ENCODE data around the gene KLK13. TPM values are rescaled to one million over a fixed set of nuclear protein-coding genes. Genes with fewer than 3 reads are reported as not detected.

KLK13 gene
- 0.13 TPM for polyA plus RNA-seq (2013)

GRCh38 chr19:51064534-51065220 is at the start of gene KLK13:
Gene KLK13, minus strand, starts transcription at chr19:51065092. Its CDS starts 25 bp downstream, at chr19:51065067.
- peak within 1 kb of the TSS in 5 of 7 experiments; percentile 26 to 61 (median 46) for H3K4me3 ChIP-seq (ENCODE audit: control insufficient read depth in 1 of 7, extremely low read depth in 1 of 7, insufficient read depth in 4 of 7, low read depth in 2 of 7, low read length in 6 of 7)
- ChIA-PET POLR2A (no interaction called here), CTCF (interaction anchor here (1.3 kb wide), 1 partner anchor 44 kb away, joined by 3 read pairs; no protein-coding TSS in a partner anchor)
- H3K4me1 ChIP-seq (ENCODE audit: control extremely low read depth in 1 of 4, control insufficient read depth in 4 of 4, insufficient read depth in 4 of 4, low read length in 3 of 4), result peaks cover 0 to 3% (median under 1%) of the 10 kb centered on the region in 4 experiments
- peaks cover 9 to 67% (median 20%) of the 10 kb centered on the region in 5 experiments for H3K27me3 ChIP-seq (replicated peaks in 2 of 5; ENCODE audit: control insufficient read depth in 4 of 5, insufficient read depth in 5 of 5, low read length in 4 of 5)
- peaks cover 0 to 2% (median 0%) of the 10 kb centered on the region in 5 experiments for H3K9me3 ChIP-seq (ENCODE audit: control extremely low read depth in 1 of 5, control insufficient read depth in 4 of 5, insufficient read depth in 2 of 5, low read depth in 1 of 5, low read length in 4 of 5)
- 15% methylated on average over 8 of the region's 38 CpGs for WGBS (ENCODE audit: insufficient coverage)
- no peaks in the 10 kb centered on the region for H3K36me3 ChIP-seq (ENCODE audit: control insufficient read depth in 4 of 4, insufficient read depth in 4 of 4, low read length in 3 of 4)
- DNase-seq, result peak; percentile 3 to 19 (median 9)
- H3K27ac ChIP-seq (ENCODE audit: insufficient read depth in 1 of 2, low read depth in 1 of 2, low read length in 2 of 2, poor library complexity in 1 of 2, severe bottlenecking in 2 of 2), result no peak within 1 kb of the TSS

- no peak overlapping the region for H3K27ac ChIP-seq (ENCODE audit: insufficient read depth in 1 of 2, low read depth in 1 of 2, low read length in 2 of 2, poor library complexity in 1 of 2, severe bottlenecking in 2 of 2)
- WGBS (ENCODE audit: insufficient coverage), result 93% methylated on average over 5 of the region's 6 CpGs
- no peaks in the 10 kb centered on the region for H3K9me3 ChIP-seq (ENCODE audit: control extremely low read depth in 1 of 5, control insufficient read depth in 4 of 5, insufficient read depth in 2 of 5, low read depth in 1 of 5, low read length in 4 of 5)
- H3K36me3 ChIP-seq (ENCODE audit: control insufficient read depth in 4 of 4, insufficient read depth in 4 of 4, low read length in 3 of 4), result no peaks in the 10 kb centered on the region
- POLR2A ChIA-PET, result no interaction called here
- H3K4me3 ChIP-seq (ENCODE audit: control insufficient read depth in 1 of 7, extremely low read depth in 1 of 7, insufficient read depth in 4 of 7, low read depth in 2 of 7, low read length in 6 of 7), result no peak overlapping the region
- peaks cover 0 to 3% (median 0%) of the 10 kb centered on the region in 5 experiments for H3K27me3 ChIP-seq (replicated peaks in 2 of 5; ENCODE audit: control insufficient read depth in 4 of 5, insufficient read depth in 5 of 5, low read length in 4 of 5)
- DNase-seq, result peak in 2 of 3 donors; percentile 47 to 49
- peaks cover 2 to 11% (median 5%) of the 10 kb centered on the region in 4 experiments for H3K4me1 ChIP-seq (ENCODE audit: control extremely low read depth in 1 of 4, control insufficient read depth in 4 of 4, insufficient read depth in 4 of 4, low read length in 3 of 4)
- CTCF ChIA-PET, result interaction anchor here (0.8 to 1.2 kb wide), 2 partner anchors 14 to 21 kb away, joined by 3 to 5 read pairs; no protein-coding TSS in a partner anchor
Measured at GRCh38 chr19:51114087-51114729, 49.3 kb upstream of the KLK13 start.

GRCh38 chr19:51111606-51112005 is 46.7 kb upstream of the KLK13 start:
- H3K4me3 ChIP-seq (ENCODE audit: control insufficient read depth in 1 of 7, extremely low read depth in 1 of 7, insufficient read depth in 4 of 7, low read depth in 2 of 7, low read length in 6 of 7), result no peak overlapping the region
- H3K36me3 ChIP-seq (ENCODE audit: control insufficient read depth in 4 of 4, insufficient read depth in 4 of 4, low read length in 3 of 4), result no peaks in the 10 kb centered on the region
- peaks cover 0 to 3% (median 0%) of the 10 kb centered on the region in 5 experiments for H3K27me3 ChIP-seq (replicated peaks in 2 of 5; ENCODE audit: control insufficient read depth in 4 of 5, insufficient read depth in 5 of 5, low read length in 4 of 5)
- no peak overlapping the region for H3K27ac ChIP-seq (ENCODE audit: insufficient read depth in 1 of 2, low read depth in 1 of 2, low read length in 2 of 2, poor library complexity in 1 of 2, severe bottlenecking in 2 of 2)
- no peaks in the 10 kb centered on the region for H3K9me3 ChIP-seq (ENCODE audit: control extremely low read depth in 1 of 5, control insufficient read depth in 4 of 5, insufficient read depth in 2 of 5, low read depth in 1 of 5, low read length in 4 of 5)
- 65% methylated on average over 5 of the region's 6 CpGs for WGBS (ENCODE audit: insufficient coverage)
- no peak for DNase-seq
- H3K4me1 ChIP-seq (ENCODE audit: control extremely low read depth in 1 of 4, control insufficient read depth in 4 of 4, insufficient read depth in 4 of 4, low read length in 3 of 4), result peaks cover 2 to 25% (median 15%) of the 10 kb centered on the region in 4 experiments
- POLR2A ChIA-PET, result no interaction called here
- CTCF ChIA-PET, result interaction anchor here (0.8 to 3.7 kb wide), 5 partner anchors 10 to 46 kb away, joined by 3 to 15 read pairs (median 6); no protein-coding TSS in a partner anchor

- H3K4me3 ChIP-seq (ENCODE audit: control insufficient read depth in 1 of 7, extremely low read depth in 1 of 7, insufficient read depth in 4 of 7, low read depth in 2 of 7, low read length in 6 of 7), result no peak overlapping the region
- H3K9me3 ChIP-seq (ENCODE audit: control extremely low read depth in 1 of 5, control insufficient read depth in 4 of 5, insufficient read depth in 2 of 5, low read depth in 1 of 5, low read length in 4 of 5), result no peaks in the 10 kb centered on the region
- H3K27me3 ChIP-seq (replicated peaks in 2 of 5; ENCODE audit: control insufficient read depth in 4 of 5, insufficient read depth in 5 of 5, low read length in 4 of 5), result peaks cover 0 to 3% (median 0%) of the 10 kb centered on the region in 5 experiments
- peaks cover 2 to 25% (median 15%) of the 10 kb centered on the region in 4 experiments for H3K4me1 ChIP-seq (ENCODE audit: control extremely low read depth in 1 of 4, control insufficient read depth in 4 of 4, insufficient read depth in 4 of 4, low read length in 3 of 4)
- WGBS (ENCODE audit: insufficient coverage), result 89% methylated on average over 1 of the region's 1 CpG
- CTCF ChIA-PET, result interaction anchor here (1.0 to 3.7 kb wide), 3 partner anchors 9 to 24 kb away, joined by 3 to 15 read pairs (median 5); no protein-coding TSS in a partner anchor
- no peak overlapping the region for H3K27ac ChIP-seq (ENCODE audit: insufficient read depth in 1 of 2, low read depth in 1 of 2, low read length in 2 of 2, poor library complexity in 1 of 2, severe bottlenecking in 2 of 2)
- no peak for DNase-seq
- POLR2A ChIA-PET, result no interaction called here
- H3K36me3 ChIP-seq (ENCODE audit: control insufficient read depth in 4 of 4, insufficient read depth in 4 of 4, low read length in 3 of 4), result peaks cover 0 to 3% (median 0%) of the 10 kb centered on the region in 4 experiments
Measured at GRCh38 chr19:51110666-51110971, 45.7 kb upstream of the KLK13 start.

- H3K9me3 ChIP-seq (ENCODE audit: control extremely low read depth in 1 of 5, control insufficient read depth in 4 of 5, insufficient read depth in 2 of 5, low read depth in 1 of 5, low read length in 4 of 5), result no peaks in the 10 kb centered on the region
- CTCF ChIA-PET, result no interaction called here
- H3K4me1 ChIP-seq (ENCODE audit: control extremely low read depth in 1 of 4, control insufficient read depth in 4 of 4, insufficient read depth in 4 of 4, low read length in 3 of 4), result peaks cover 0 to 25% (median 13%) of the 10 kb centered on the region in 4 experiments
- peaks cover 0 to 3% (median 0%) of the 10 kb centered on the region in 5 experiments for H3K27me3 ChIP-seq (replicated peaks in 2 of 5; ENCODE audit: control insufficient read depth in 4 of 5, insufficient read depth in 5 of 5, low read length in 4 of 5)
- 4% methylated on average over 15 of the region's 15 CpGs for WGBS (ENCODE audit: insufficient coverage)
- no peak for DNase-seq
- POLR2A ChIA-PET, result no interaction called here
- peak overlapping the region in 1 of 2 experiments; percentile 81 for H3K27ac ChIP-seq (ENCODE audit: insufficient read depth in 1 of 2, low read depth in 1 of 2, low read length in 2 of 2, poor library complexity in 1 of 2, severe bottlenecking in 2 of 2)
- peak overlapping the region; percentile 40 to 95 (median 89) for H3K4me3 ChIP-seq (ENCODE audit: control insufficient read depth in 1 of 7, extremely low read depth in 1 of 7, insufficient read depth in 4 of 7, low read depth in 2 of 7, low read length in 6 of 7)
- H3K36me3 ChIP-seq (ENCODE audit: control insufficient read depth in 4 of 4, insufficient read depth in 4 of 4, low read length in 3 of 4), result peaks cover 0 to 15% (median 9%) of the 10 kb centered on the region in 4 experiments
Measured at GRCh38 chr19:51108805-51109146, 43.9 kb upstream of the KLK13 start.

GRCh38 chr19:51108066-51108804 is 43.3 kb upstream of the KLK13 start, which contains the start of gene CTU1:
Gene CTU1, minus strand, starts transcription at chr19:51108409. Its CDS starts 3,840 bp downstream, at chr19:51104569.
- ChIA-PET POLR2A (no interaction called here), CTCF (no interaction called here)
- Histone ChIP-seq H3K36me3 (ENCODE audit: control insufficient read depth in 4 of 4, insufficient read depth in 4 of 4, low read length in 3 of 4) (peaks cover 0 to 19% (median 12%) of the 10 kb centered on the region in 4 experiments), H3K27me3 (replicated peaks in 2 of 5; ENCODE audit: control insufficient read depth in 4 of 5, insufficient read depth in 5 of 5, low read length in 4 of 5) (peaks cover 0 to 3% (median 0%) of the 10 kb centered on the region in 5 experiments), H3K27ac (ENCODE audit: insufficient read depth in 1 of 2, low read depth in 1 of 2, low read length in 2 of 2, poor library complexity in 1 of 2, severe bottlenecking in 2 of 2) (peak within 1 kb of the TSS in 1 of 2 experiments; percentile 81), H3K4me1 (ENCODE audit: control extremely low read depth in 1 of 4, control insufficient read depth in 4 of 4, insufficient read depth in 4 of 4, low read length in 3 of 4) (peaks cover 0 to 23% (median 13%) of the 10 kb centered on the region in 4 experiments), H3K9me3 (ENCODE audit: control extremely low read depth in 1 of 5, control insufficient read depth in 4 of 5, insufficient read depth in 2 of 5, low read depth in 1 of 5, low read length in 4 of 5) (no peaks in the 10 kb centered on the region), H3K4me3 (ENCODE audit: control insufficient read depth in 1 of 7, extremely low read depth in 1 of 7, insufficient read depth in 4 of 7, low read depth in 2 of 7, low read length in 6 of 7) (peak within 1 kb of the TSS; percentile 40 to 95 (median 89))
- DNase-seq, result peak; percentile 99 to 100 (median 100)
- 0% methylated on average over 26 of the region's 43 CpGs for WGBS (ENCODE audit: insufficient coverage)

Data from common myeloid progenitor, CD34-positive (primary cell).